Measurements from ENCODE around the gene PLCL2.

PLCL2 gene

GRCh38 chr3:16841041-16841753 lies 43.6 kb upstream of the PLCL2 start:
- H3K4me3 ChIP-seq (ENCODE audit: low read depth, low read length), result no peak overlapping the region
- DNase-seq (ENCODE audit: low read depth), result no peak
- no peak for TF ChIP-seq POLR2A (IDR thresholded peaks at IDR 0.05; ENCODE audit: extremely low read depth, insufficient read length)
- no peak for TF ChIP-seq MAX (IDR thresholded peaks at IDR 0.05; ENCODE audit: low read depth, low read length)
- TF ChIP-seq CTCF (IDR thresholded peaks at IDR 0.05; ENCODE audit: low read depth, low read length), result no peak

GRCh38 chr3:16841904-16842271 lies 42.9 kb upstream of the PLCL2 start:
- DNase-seq (ENCODE audit: low read depth), result peak; percentile 6
- peak; percentile 81 for TF ChIP-seq MAX (IDR thresholded peaks at IDR 0.05; ENCODE audit: low read depth, low read length)
- TF ChIP-seq MYC (IDR thresholded peaks at IDR 0.05; ENCODE audit: low read depth, low read length), result no peak
- H3K4me3 ChIP-seq (ENCODE audit: low read depth, low read length), result no peak overlapping the region

GRCh38 chr3:16842272-16843270 lies 42.2 kb upstream of the PLCL2 start:
- no peak for TF ChIP-seq MYC (IDR thresholded peaks at IDR 0.05; ENCODE audit: low read depth, low read length)
- no peak for TF ChIP-seq MAX (IDR thresholded peaks at IDR 0.05; ENCODE audit: low read depth, low read length)
- no peak for TF ChIP-seq CTCF (IDR thresholded peaks at IDR 0.05; ENCODE audit: low read depth, low read length)
- TF ChIP-seq POLR2A (IDR thresholded peaks at IDR 0.05; ENCODE audit: extremely low read depth, insufficient read length), result no peak
- H3K4me3 ChIP-seq (ENCODE audit: low read depth, low read length), result no peak overlapping the region
- DNase-seq (ENCODE audit: low read depth), result no peak

- TF ChIP-seq POLR2A (IDR thresholded peaks at IDR 0.05; ENCODE audit: extremely low read depth, insufficient read length), result no peak
- TF ChIP-seq CTCF (IDR thresholded peaks at IDR 0.05; ENCODE audit: low read depth, low read length), result no peak
- no peak for TF ChIP-seq MYC (IDR thresholded peaks at IDR 0.05; ENCODE audit: low read depth, low read length)
- no peak for TF ChIP-seq MAX (IDR thresholded peaks at IDR 0.05; ENCODE audit: low read depth, low read length)
- H3K4me3 ChIP-seq (ENCODE audit: low read depth, low read length), result no peak overlapping the region
- no peak for DNase-seq (ENCODE audit: low read depth)
Observed at GRCh38 chr3:16844222-16844621, 40.5 kb upstream of the PLCL2 start.

- TF ChIP-seq MYC (IDR thresholded peaks at IDR 0.05; ENCODE audit: low read depth, low read length), result no peak
- no peak for TF ChIP-seq POLR2A (IDR thresholded peaks at IDR 0.05; ENCODE audit: extremely low read depth, insufficient read length)
- TF ChIP-seq MAX (IDR thresholded peaks at IDR 0.05; ENCODE audit: low read depth, low read length), result no peak
- TF ChIP-seq CTCF (IDR thresholded peaks at IDR 0.05; ENCODE audit: low read depth, low read length), result no peak
- DNase-seq (ENCODE audit: low read depth), result no peak
- no peak overlapping the region for H3K4me3 ChIP-seq (ENCODE audit: low read depth, low read length)
Observed at GRCh38 chr3:16844791-16845190, 40.0 kb upstream of the PLCL2 start.

All from NB4 (cell line).